HG03025 (cell line): Measurements from ENCODE around the gene NME1.

Experiments used
- ATAC-seq: cut with Tn5 transposase; IDR thresholded peaks from one replicate; pipeline ENCODE4 v1.9.1; 2021; ENCODE audit warnings: mild to moderate bottlenecking, moderate library complexity; ENCODE audit not compliant: unreplicated experiment, low FRiP score

NME1 gene

GRCh38 chr17:51188271-51188833 lies 35.0 kb downstream of the NME1 start:
- no peak for ATAC-seq

- no peak for ATAC-seq
Measured at GRCh38 chr17:51189162-51189561, 35.8 kb downstream of the NME1 start.

GRCh38 chr17:51189628-51190027 lies 36.3 kb downstream of the NME1 start:
- no peak for ATAC-seq

GRCh38 chr17:51191895-51192294 lies 38.5 kb downstream of the NME1 start:
- no peak for ATAC-seq

- ATAC-seq = no peak
Measured at GRCh38 chr17:51197754-51198153, 44.4 kb downstream of the NME1 start.

- ATAC-seq = no peak
Measured at GRCh38 chr17:51200295-51200694, 46.9 kb downstream of the NME1 start.

- ATAC-seq = no peak
Measured at GRCh38 chr17:51200846-51201245, 47.5 kb downstream of the NME1 start.

- ATAC-seq = no peak
Measured at GRCh38 chr17:51203838-51204237, 50.5 kb downstream of the NME1 start.
